Neuronal stem cell (in vitro differentiated cells): ENCODE results near the gene ANO6.
"Not testable (repeated sequence)": the region's sequence is repeated elsewhere in the genome, so short reads cannot be mapped to it uniquely, and the experiment has no call there.

Experiments
- DNase-seq: peaks from one replicate; pipeline ENCODE4 v3.0.0-alpha.2; 2013; ENCODE audit warnings: low spot score
- H2AFZ ChIP-seq: one replicate; pipeline ENCODE4 v1.6.1; 2013; ENCODE audit warnings: mild to moderate bottlenecking, low read length, inconsistent platforms
- H2AK5ac ChIP-seq: 2 replicates; pipeline ENCODE4 v1.6.1; 2013; ENCODE audit warnings: low read depth, mild to moderate bottlenecking, inconsistent platforms, low read length, moderate library complexity, mixed read lengths
- H2BK120ac ChIP-seq: 2 replicates; pipeline ENCODE4 v1.6.1; 2013; ENCODE audit warnings: low read depth, mild to moderate bottlenecking, inconsistent platforms, low read length, moderate library complexity, mixed read lengths
- H2BK12ac ChIP-seq: one replicate; pipeline ENCODE4 v1.6.1; 2013; ENCODE audit warnings: low read length, inconsistent platforms
- H2BK15ac ChIP-seq: 2 replicates; pipeline ENCODE4 v1.6.1; 2013; ENCODE audit warnings: mild to moderate bottlenecking, low read length, inconsistent platforms, mixed read lengths
- H2BK5ac ChIP-seq: one replicate; pipeline ENCODE4 v1.6.1; 2013; ENCODE audit warnings: inconsistent platforms, mild to moderate bottlenecking, low read length, moderate library complexity
- H3K14ac ChIP-seq: one replicate; pipeline ENCODE4 v1.6.1; 2013; ENCODE audit warnings: low read length, inconsistent platforms
- H3K18ac ChIP-seq: 2 replicates; pipeline ENCODE4 v1.6.1; 2013; ENCODE audit warnings: low read length, inconsistent platforms
- H3K23ac ChIP-seq: 2 replicates; pipeline ENCODE4 v1.6.1; 2013; ENCODE audit warnings: low read depth, mild to moderate bottlenecking, mixed read lengths, low read length, inconsistent platforms; ENCODE audit not compliant: poor library complexity
- H3K27ac ChIP-seq: replicated peaks from 3 replicates; pipeline ENCODE4 v1.5.1; 2013; ENCODE audit warnings: low read length, inconsistent platforms
- H3K27me3 ChIP-seq, 3 experiments: 2 replicates each; pipeline ENCODE4 v1.6.1; 2013; ENCODE audit warnings: low read length in 3 of 3, mild to moderate bottlenecking in 2 of 3, inconsistent platforms in 1 of 3, low read depth in 1 of 3, mixed read lengths in 1 of 3, moderate library complexity in 1 of 3; ENCODE audit not compliant: control insufficient read depth in 3 of 3, insufficient read depth in 3 of 3
- H3K36me3 ChIP-seq, 2 donors: replicated peaks in 1 of 2; 2 replicates each; pipeline ENCODE4 v1.6.1; 2013; ENCODE audit warnings: low read length in 2 of 2; ENCODE audit not compliant: control insufficient read depth in 2 of 2, insufficient read depth in 2 of 2
- H3K4ac ChIP-seq: 2 replicates; pipeline ENCODE4 v1.6.1; 2013; ENCODE audit warnings: inconsistent platforms, mild to moderate bottlenecking, low read length, moderate library complexity
- H3K4me1 ChIP-seq, 2 donors: 1 replicate in 1 of 2; 2 replicates in 1 of 2; pipeline ENCODE4 v1.6.1; 2013; ENCODE audit warnings: low read length in 2 of 2, low read depth in 1 of 2; ENCODE audit not compliant: control insufficient read depth in 2 of 2, insufficient read depth in 1 of 2
- H3K4me2 ChIP-seq: one replicate; pipeline ENCODE4 v1.6.1; 2013; ENCODE audit warnings: mild to moderate bottlenecking, low read length, inconsistent platforms; ENCODE audit not compliant: insufficient read depth, poor library complexity, severe bottlenecking
- H3K4me3 ChIP-seq, 2 donors: 2 replicates each; pipeline ENCODE4 v1.5.1; 2013; ENCODE audit warnings: low read length in 2 of 2, mild to moderate bottlenecking in 2 of 2, inconsistent platforms in 1 of 2, moderate library complexity in 1 of 2
- H3K79me1 ChIP-seq: one replicate; pipeline ENCODE4 v1.6.1; 2013; ENCODE audit warnings: low read depth, mild to moderate bottlenecking, inconsistent platforms, low read length, moderate library complexity
- H3K9ac ChIP-seq: one replicate; pipeline ENCODE4 v1.6.1; 2013; ENCODE audit warnings: mild to moderate bottlenecking, low read depth, low read length, inconsistent platforms; ENCODE audit not compliant: poor library complexity
- H3K9me3 ChIP-seq, 2 donors: replicated peaks in 1 of 2; 2 replicates each; pipeline versions ENCODE3 to v1.6.1; 2013; ENCODE audit warnings: low read length in 2 of 2, mild to moderate bottlenecking in 2 of 2, inconsistent platforms in 1 of 2, low read depth in 1 of 2, mixed read lengths in 1 of 2, moderate library complexity in 1 of 2; ENCODE audit not compliant: control insufficient read depth in 2 of 2, insufficient read depth in 1 of 2
- H4K8ac ChIP-seq: one replicate; pipeline ENCODE4 v1.6.1; 2013; ENCODE audit warnings: low read depth, mild to moderate bottlenecking, inconsistent platforms, low read length, moderate library complexity
- H4K91ac ChIP-seq: one replicate; pipeline ENCODE4 v1.6.1; 2013; ENCODE audit warnings: low read length, low read depth, mild to moderate bottlenecking, inconsistent platforms; ENCODE audit not compliant: poor library complexity
- WGBS, 2 donors: extraction: QIAGEN DNeasy Blood & Tissue Kit; methylation state at CpG; one replicate each; pipeline ENCODE4 v1.1.7; 2013; ENCODE audit warnings: missing lambda C conversion rate in 2 of 2, mixed read lengths in 1 of 2; ENCODE audit not compliant: insufficient read length in 2 of 2, insufficient replicate concordance in 1 of 2; ENCODE audit errors: extremely low coverage in 2 of 2; 5-methylcytosine and 5-hydroxymethylcytosine counted together

Gene ANO6

GRCh38 chr12:45234139-45234865 is 18.4 kb downstream of the ANO6 start:
- H4K91ac ChIP-seq = no peak overlapping the region
- H4K8ac ChIP-seq = no peak overlapping the region
- H3K4ac ChIP-seq = no peak overlapping the region
- H3K79me1 ChIP-seq = peaks cover 1% of the 10 kb centered on the region
- H3K23ac ChIP-seq = no peak overlapping the region
- H2BK5ac ChIP-seq = no peak overlapping the region
- no peaks in the 10 kb centered on the region for H3K27me3 ChIP-seq
- H2AFZ ChIP-seq = no peak overlapping the region
- H2BK12ac ChIP-seq = no peak overlapping the region
- peak; percentile 53 for DNase-seq
- H2BK15ac ChIP-seq = no peak overlapping the region
- H3K9ac ChIP-seq = no peak overlapping the region
- no peak overlapping the region for H3K4me3 ChIP-seq
- WGBS, 2 donors = no CpG with 5 or more reads among the region's 4 CpGs
- H3K14ac ChIP-seq = no peak overlapping the region
- no peak overlapping the region for H2AK5ac ChIP-seq
- H2BK120ac ChIP-seq = no peak overlapping the region
- no peaks in the 10 kb centered on the region for H3K9me3 ChIP-seq
- H3K4me1 ChIP-seq = peaks cover 18 to 23% of the 10 kb centered on the region in 2 donors
- H3K27ac ChIP-seq = peak overlapping the region; percentile 68
- peak overlapping the region; percentile 12 for H3K4me2 ChIP-seq
- no peak overlapping the region for H3K18ac ChIP-seq
- H3K36me3 ChIP-seq = peaks cover 0 to 3% of the 10 kb centered on the region in 2 donors

GRCh38 chr12:45235087-45236025 is 19.5 kb downstream of the ANO6 start:
- Histone ChIP-seq H3K4me2 (peak overlapping the region; percentile 12), H3K9ac (no peak overlapping the region), H3K4ac (no peak overlapping the region), H2BK12ac (no peak overlapping the region), H3K4me1 (peaks cover 18 to 23% of the 10 kb centered on the region in 2 donors), H3K27me3 (no peaks in the 10 kb centered on the region), H3K27ac (peak overlapping the region; percentile 68), H2AFZ (no peak overlapping the region), H4K8ac (no peak overlapping the region), H3K4me3 (no peak overlapping the region), H2BK5ac (no peak overlapping the region), H2AK5ac (no peak overlapping the region), H3K14ac (no peak overlapping the region), H3K79me1 (peaks cover 1% of the 10 kb centered on the region), H4K91ac (no peak overlapping the region), H2BK120ac (no peak overlapping the region), H3K36me3 (no peaks in the 10 kb centered on the region), H3K23ac (no peak overlapping the region), H2BK15ac (no peak overlapping the region), H3K9me3 (no peaks in the 10 kb centered on the region), H3K18ac (peak overlapping the region; percentile 86)
- no CpG with 5 or more reads among the region's 4 CpGs for WGBS, 2 donors
- no peak for DNase-seq

GRCh38 chr12:45236383-45236782 is 20.5 kb downstream of the ANO6 start:
- not testable (repeated sequence) for H4K91ac ChIP-seq, H2AFZ ChIP-seq, DNase-seq, H2BK5ac ChIP-seq, H2BK120ac ChIP-seq, H3K27me3 ChIP-seq, H3K9me3 ChIP-seq, H3K18ac ChIP-seq, H3K79me1 ChIP-seq, H3K27ac ChIP-seq, H2AK5ac ChIP-seq, H3K4ac ChIP-seq, H3K4me2 ChIP-seq, H2BK15ac ChIP-seq, H3K36me3 ChIP-seq, H4K8ac ChIP-seq, H3K23ac ChIP-seq, H3K9ac ChIP-seq, H3K4me3 ChIP-seq, H2BK12ac ChIP-seq, H3K14ac ChIP-seq
- WGBS, 2 donors = no CpG with 5 or more reads among the region's 2 CpGs
- peaks cover 18 to 23% of the 10 kb centered on the region in 2 donors for H3K4me1 ChIP-seq

- H3K9me3 ChIP-seq = no peaks in the 10 kb centered on the region
Measured at GRCh38 chr12:45242180-45242579, 26.3 kb downstream of the ANO6 start.

More at GRCh38 chr12:45242180-45242579, 26.3 kb downstream of the ANO6 start:
- H2BK120ac ChIP-seq = no peak overlapping the region
- peak overlapping the region; percentile 47 for H3K14ac ChIP-seq
- no peak overlapping the region for H2AK5ac ChIP-seq
- H3K27ac ChIP-seq = no peak overlapping the region
- WGBS, 2 donors = no CpG with 5 or more reads among the region's 11 CpGs
- H3K79me1 ChIP-seq = peaks cover 6% of the 10 kb centered on the region
- no peak overlapping the region for H4K8ac ChIP-seq
- H3K27me3 ChIP-seq = no peaks in the 10 kb centered on the region
- no peak overlapping the region for H3K4ac ChIP-seq
- no peak overlapping the region for H3K4me2 ChIP-seq
- no peak overlapping the region for H3K4me3 ChIP-seq
- no peak overlapping the region for H3K23ac ChIP-seq
- no peak for DNase-seq
- H3K18ac ChIP-seq = peak overlapping the region; percentile 35
- H2BK5ac ChIP-seq = no peak overlapping the region
- H4K91ac ChIP-seq = no peak overlapping the region
- peaks cover 4% of the 10 kb centered on the region in 2 donors for H3K4me1 ChIP-seq
- H2AFZ ChIP-seq = no peak overlapping the region
- H3K9ac ChIP-seq = no peak overlapping the region
- H3K36me3 ChIP-seq = no peaks in the 10 kb centered on the region
- no peak overlapping the region for H2BK15ac ChIP-seq
- no peak overlapping the region for H2BK12ac ChIP-seq
